ENCODE results near the gene KRTAP10-11. TPM values are rescaled to one million over a fixed set of nuclear protein-coding genes. Genes with fewer than 3 reads are reported as not detected.

The KRTAP10-11 gene
- total and polyA plus RNA-seq, 4 donors, result not detected

GRCh38 chr21:44650265-44650972 lies 4.2 kb downstream of the KRTAP10-11 start:
- H3K27ac ChIP-seq (ENCODE audit: low read depth in 1 of 2, low read length in 2 of 2), result no peak overlapping the region
- H3K4me1 ChIP-seq (ENCODE audit: control insufficient read depth in 4 of 4, insufficient read depth in 4 of 4, low read length in 3 of 4), result no peaks in the 10 kb centered on the region
- H3K36me3 ChIP-seq (ENCODE audit: control insufficient read depth in 4 of 4, insufficient read depth in 3 of 4, low read depth in 1 of 4, low read length in 3 of 4), result no peaks in the 10 kb centered on the region
- no peak for DNase-seq (ENCODE audit: low spot score)
- TF ChIP-seq ATF3 (IDR thresholded peaks at IDR 0.05) (no peak), HNF4A (conservative IDR thresholded peaks at IDR 0.05) (no peak)
- 90% methylated on average over 20 of the region's 20 CpGs for WGBS
- H3K9ac ChIP-seq (ENCODE audit: low read depth in 1 of 2, low read length in 2 of 2), result no peak overlapping the region
- H3K27me3 ChIP-seq (ENCODE audit: control insufficient read depth in 4 of 4, insufficient read depth in 4 of 4, low read length in 3 of 4), result no peaks in the 10 kb centered on the region
- H3K4me3 ChIP-seq (ENCODE audit: low read depth in 1 of 3, low read length in 3 of 3), result no peak overlapping the region
- H3K9me3 ChIP-seq (ENCODE audit: control insufficient read depth in 4 of 4, low read length in 3 of 4), result no peaks in the 10 kb centered on the region

- H3K36me3 ChIP-seq (ENCODE audit: control insufficient read depth in 4 of 4, insufficient read depth in 3 of 4, low read depth in 1 of 4, low read length in 3 of 4), result no peaks in the 10 kb centered on the region
- H3K9me3 ChIP-seq (ENCODE audit: control insufficient read depth in 4 of 4, low read length in 3 of 4), result peaks cover 0 to under 1% (median 0%) of the 10 kb centered on the region in 4 donors
- WGBS, result 88% methylated on average over 12 of the region's 12 CpGs
- no peak for TF ChIP-seq HNF4A (conservative IDR thresholded peaks at IDR 0.05)
- no peak for TF ChIP-seq FOXA1 (IDR thresholded peaks at IDR 0.05)
- TF ChIP-seq REST (IDR thresholded peaks at IDR 0.05), result no peak
- no peak for TF ChIP-seq GABPA (IDR thresholded peaks at IDR 0.05 in 1 of 2, conservative IDR thresholded peaks at IDR 0.05 in 1 of 2)
- TF ChIP-seq FOXA2 (IDR thresholded peaks at IDR 0.05), result no peak
- no peak for TF ChIP-seq HNF4G (IDR thresholded peaks at IDR 0.05)
- no peak for TF ChIP-seq EGR1 (IDR thresholded peaks at IDR 0.05; ENCODE audit: low read depth in 2 of 2)
- TF ChIP-seq TAF1 (conservative IDR thresholded peaks at IDR 0.05), result no peak
- no peak for TF ChIP-seq RAD21 (IDR thresholded peaks at IDR 0.05)
- no peak for TF ChIP-seq RXRA (IDR thresholded peaks at IDR 0.05)
- no peak overlapping the region for H3K27ac ChIP-seq (ENCODE audit: low read depth in 1 of 2, low read length in 2 of 2)
- no peaks in the 10 kb centered on the region for H3K27me3 ChIP-seq (ENCODE audit: control insufficient read depth in 4 of 4, insufficient read depth in 4 of 4, low read length in 3 of 4)
- no peak for DNase-seq (ENCODE audit: low spot score)
- H3K9ac ChIP-seq (ENCODE audit: low read depth in 1 of 2, low read length in 2 of 2), result no peak overlapping the region
- no peak overlapping the region for H3K4me3 ChIP-seq (ENCODE audit: low read depth in 1 of 3, low read length in 3 of 3)
- no peaks in the 10 kb centered on the region for H3K4me1 ChIP-seq (ENCODE audit: control insufficient read depth in 4 of 4, insufficient read depth in 4 of 4, low read length in 3 of 4)
Observed at GRCh38 chr21:44650973-44651675, 4.9 kb downstream of the KRTAP10-11 start.

- 69% methylated on average over 14 of the region's 14 CpGs for WGBS
- no peaks in the 10 kb centered on the region for H3K27me3 ChIP-seq (ENCODE audit: control insufficient read depth in 4 of 4, insufficient read depth in 4 of 4, low read length in 3 of 4)
- H3K4me3 ChIP-seq (ENCODE audit: low read depth in 1 of 3, low read length in 3 of 3), result no peak overlapping the region
- H3K27ac ChIP-seq (ENCODE audit: low read depth in 1 of 2, low read length in 2 of 2), result no peak overlapping the region
- DNase-seq (ENCODE audit: low spot score), result no peak
- H3K4me1 ChIP-seq (ENCODE audit: control insufficient read depth in 4 of 4, insufficient read depth in 4 of 4, low read length in 3 of 4), result no peaks in the 10 kb centered on the region
- H3K9me3 ChIP-seq (ENCODE audit: control insufficient read depth in 4 of 4, low read length in 3 of 4), result peaks cover 0 to 5% (median 0%) of the 10 kb centered on the region in 4 donors
- H3K36me3 ChIP-seq (ENCODE audit: control insufficient read depth in 4 of 4, insufficient read depth in 3 of 4, low read depth in 1 of 4, low read length in 3 of 4), result no peaks in the 10 kb centered on the region
- no peak for TF ChIP-seq HNF4A (conservative IDR thresholded peaks at IDR 0.05)
- H3K9ac ChIP-seq (ENCODE audit: low read depth in 1 of 2, low read length in 2 of 2), result no peak overlapping the region
Observed at GRCh38 chr21:44653123-44653522, 6.9 kb downstream of the KRTAP10-11 start.

All from liver (tissue), 9 donors.